Ovary (tissue), 9 donors: ENCODE measurements around the gene NMS. TPM values are rescaled to one million over a fixed set of nuclear protein-coding genes. Genes with fewer than 3 reads are reported as not detected.

Source experiments
- DNase-seq, 5 donors: peaks; one replicate each; pipeline ENCODE4 v3.0.0-alpha.2; 2019 to 2020
- H3K27ac ChIP-seq, 2 donors: fragments of 200-600 bp; one replicate each; pipeline versions ENCODE4 v1.5.1 to v1.8.0; 2019 to 2022
- H3K27me3 ChIP-seq: fragments of 200-600 bp; one replicate; pipeline ENCODE4 v1.8.0; 2022
- H3K36me3 ChIP-seq: fragments of 200-600 bp; sonication (generic); one replicate; pipeline ENCODE4 v1.5.1; 2019
- H3K4me1 ChIP-seq: one replicate; pipeline ENCODE4 v1.8.1; 2013; ENCODE audit warnings: mild to moderate bottlenecking, moderate library complexity; ENCODE audit not compliant: insufficient read depth
- H3K4me3 ChIP-seq: fragments of 200-600 bp; sonication (generic); one replicate; pipeline ENCODE4 v1.5.1; 2017
- H3K9me3 ChIP-seq, 2 donors: fragments of 200-600 bp in 1 of 2; sonication (generic) in 1 of 2; one replicate each; pipeline versions ENCODE4 v1.5.1 to v1.8.1; 2013 to 2019; ENCODE audit warnings: mild to moderate bottlenecking in 1 of 2, moderate library complexity in 1 of 2
- CTCF ChIP-seq, 3 donors: fragments of 450-650 bp in 2 of 3; fragments of 200-600 bp in 1 of 3; IDR thresholded peaks; one replicate each; pipeline versions ENCODE4 v1.5.1 to v1.8.0; 2016 to 2022; ENCODE audit warnings: antibody characterized with exemption in 3 of 3, mild to moderate bottlenecking in 1 of 3
- EP300 ChIP-seq: sonication (generic); formaldehyde crosslinking; IDR thresholded peaks from one replicate; pipeline ENCODE4 v1.6.1; 2017; ENCODE audit warnings: antibody characterized with exemption
- POLR2A ChIP-seq: fragments of 450-650 bp; IDR thresholded peaks from one replicate; pipeline ENCODE4 v1.6.1; 2017; ENCODE audit warnings: antibody characterized with exemption, mild to moderate bottlenecking, moderate library complexity
- WGBS, 3 donors: extraction: QIAGEN DNeasy Blood & Tissue Kit in 1 of 3; methylation state at CpG; one replicate each; pipeline versions ENCODE4 v1.1.5 to v1.1.7; 2013 to 2017; 5-methylcytosine and 5-hydroxymethylcytosine counted together
- intact Hi-C, 4 donors: fragments of 100-400 bp; cut with DNase I; formaldehyde crosslinking; loops; one replicate each; pipeline versions ENCODE4 v1.11.0 to v1.15.1; 2022 to 2023
- polyA plus RNA-seq, 2 donors: library from polyadenylated mRNA; stranded (reverse); fragments of 200-250 nt in 1 of 2; fragments of 350-450 nt in 1 of 2; fragmentation: Illumina TruSeq in 1 of 2; extraction: RNeasy Lipid Tissue Mini Kit (QIAGEN cat#74804) in 1 of 2; gene quantifications; one replicate each; pipeline ENCODE4 v1.2.3, GENCODE V29; 2013 to 2014
- total RNA-seq, 7 donors: library from RNA; depleted of rRNA in 2 of 7; stranded (reverse); fragments of >200 nt in 2 of 7; fragmentation: NEBNext Ultra II Directional in 3 of 7; extraction: Animal tissue kit (Norgen Biotek cat#: 25700) in 3 of 7; gene quantifications; one replicate each; pipeline versions ENCODE4 v1.1.0 to v1.2.4, GENCODE V29; 2016 to 2023
- donor health status: DM: no; HTN: no; CAD: no; lungs with moderate emphysema.
- donor health status: DM: no; HTN: no; CAD: no.
- donor health status: Bipolar disorder and iron deficiency.
- donor health status: DM: yes; HTN: yes; CAD: no.
- donor health status: DM: no; HTN: no; CAD: no.
- donor health status: DM: yes; HTN: yes; CAD: no.

The NMS gene
- total and polyA plus RNA-seq, 9 donors = not detected

GRCh38 chr2:100529900-100530299 lies 59.6 kb downstream of the NMS start:
- intact Hi-C loops = no loop called here
- DNase-seq = no peak
- H3K4me1 ChIP-seq = no peaks in the 10 kb centered on the region
- 67 to 75% (median 68%) methylated on average over 6 of the region's 6 CpGs for WGBS, 3 donors
- no peaks in the 10 kb centered on the region for H3K9me3 ChIP-seq
- H3K27ac ChIP-seq = no peak overlapping the region
- no peaks in the 10 kb centered on the region for H3K27me3 ChIP-seq
- no peak overlapping the region for H3K4me3 ChIP-seq
- no peaks in the 10 kb centered on the region for H3K36me3 ChIP-seq
- TF ChIP-seq EP300 = no peak
- no peak for TF ChIP-seq CTCF (IDR thresholded peaks at IDR 0.05)
- TF ChIP-seq POLR2A = no peak

Other genes starting within 250 kb of the NMS start
- 100 to 1,000 TPM in 1 of 7 donors, 10 to 100 TPM in 6; 20.6 to 133 (median 37.8) TPM for gene LONRF2, start 148.0 kb upstream of the NMS start, total RNA-seq
- gene LONRF2, start 148.0 kb upstream of the NMS start, polyA plus RNA-seq = 10 to 100 TPM in 1 of 2 donors, 1 to 10 TPM in 1; 4.7 to 16.5 TPM
- gene CHST10, start 52.8 kb upstream of the NMS start, total RNA-seq = 10 to 100 TPM; 11.9 to 23.6 (median 15.8) TPM
- 10 to 100 TPM in 1 of 2 donors, 1 to 10 TPM in 1; 10.0 to 23.7 TPM for gene CHST10, start 52.8 kb upstream of the NMS start, polyA plus RNA-seq
- gene PDCL3, start 92.5 kb downstream of the NMS start, total RNA-seq = 10 to 100 TPM in 6 of 7 donors, 1 to 10 TPM in 1; 9.8 to 24.6 (median 19.1) TPM
- gene PDCL3, start 92.5 kb downstream of the NMS start, polyA plus RNA-seq = 10 to 100 TPM; 19.8 to 34.5 TPM